HFF-Myc (cell line): ENCODE results near the gene BTRC.

Experiments used
- DNase-seq: peaks from one replicate; pipeline ENCODE4 v3.0.0-alpha.2; 2011; ENCODE audit warnings: low read depth; ENCODE audit errors: extremely low read depth
- H3K4me3 ChIP-seq: replicated peaks from 2 replicates; pipeline ENCODE4 v1.5.1; 2011; ENCODE audit warnings: low read depth, mild to moderate bottlenecking, control low read depth, low read length
- TF ChIP-seq, protein P1 (sequence below): IDR thresholded peaks from 2 replicates; pipeline ENCODE4 v1.5.1; 2012; ENCODE audit warnings: mild to moderate bottlenecking, low read depth, low read length, control low read depth; ENCODE audit errors: missing control alignments

Gene BTRC

DNA sequence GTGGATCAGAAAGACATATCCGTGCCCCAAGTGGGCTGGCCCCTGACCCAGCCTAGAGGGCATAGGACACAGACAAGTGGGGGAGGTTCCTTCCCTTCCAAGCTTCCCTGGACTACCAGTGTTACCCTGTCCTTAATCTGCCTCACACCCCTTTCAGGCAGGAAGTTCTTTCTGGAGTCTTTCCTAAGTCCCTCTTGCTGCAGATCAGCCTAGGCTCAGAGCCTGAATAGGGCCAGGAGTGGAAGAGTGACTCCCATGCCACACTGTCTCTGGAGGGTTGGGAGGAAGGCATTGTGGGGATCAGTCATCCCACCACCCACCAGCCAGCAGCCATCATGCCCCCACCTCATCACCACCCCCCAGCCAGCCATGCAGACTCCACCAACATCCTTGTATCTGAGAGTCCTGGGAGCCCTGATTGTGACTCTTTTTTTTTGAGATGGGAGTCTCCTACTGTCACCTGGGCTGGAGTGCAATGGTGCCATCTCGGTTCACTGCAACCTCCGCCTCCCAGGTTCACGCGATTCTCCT lies 211.5 kb downstream of the BTRC start:
- TF ChIP-seq, protein P1, sequence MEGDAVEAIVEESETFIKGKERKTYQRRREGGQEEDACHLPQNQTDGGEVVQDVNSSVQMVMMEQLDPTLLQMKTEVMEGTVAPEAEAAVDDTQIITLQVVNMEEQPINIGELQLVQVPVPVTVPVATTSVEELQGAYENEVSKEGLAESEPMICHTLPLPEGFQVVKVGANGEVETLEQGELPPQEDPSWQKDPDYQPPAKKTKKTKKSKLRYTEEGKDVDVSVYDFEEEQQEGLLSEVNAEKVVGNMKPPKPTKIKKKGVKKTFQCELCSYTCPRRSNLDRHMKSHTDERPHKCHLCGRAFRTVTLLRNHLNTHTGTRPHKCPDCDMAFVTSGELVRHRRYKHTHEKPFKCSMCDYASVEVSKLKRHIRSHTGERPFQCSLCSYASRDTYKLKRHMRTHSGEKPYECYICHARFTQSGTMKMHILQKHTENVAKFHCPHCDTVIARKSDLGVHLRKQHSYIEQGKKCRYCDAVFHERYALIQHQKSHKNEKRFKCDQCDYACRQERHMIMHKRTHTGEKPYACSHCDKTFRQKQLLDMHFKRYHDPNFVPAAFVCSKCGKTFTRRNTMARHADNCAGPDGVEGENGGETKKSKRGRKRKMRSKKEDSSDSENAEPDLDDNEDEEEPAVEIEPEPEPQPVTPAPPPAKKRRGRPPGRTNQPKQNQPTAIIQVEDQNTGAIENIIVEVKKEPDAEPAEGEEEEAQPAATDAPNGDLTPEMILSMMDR = no peak
- DNase-seq = no peak
- no peak overlapping the region for H3K4me3 ChIP-seq

DNA sequence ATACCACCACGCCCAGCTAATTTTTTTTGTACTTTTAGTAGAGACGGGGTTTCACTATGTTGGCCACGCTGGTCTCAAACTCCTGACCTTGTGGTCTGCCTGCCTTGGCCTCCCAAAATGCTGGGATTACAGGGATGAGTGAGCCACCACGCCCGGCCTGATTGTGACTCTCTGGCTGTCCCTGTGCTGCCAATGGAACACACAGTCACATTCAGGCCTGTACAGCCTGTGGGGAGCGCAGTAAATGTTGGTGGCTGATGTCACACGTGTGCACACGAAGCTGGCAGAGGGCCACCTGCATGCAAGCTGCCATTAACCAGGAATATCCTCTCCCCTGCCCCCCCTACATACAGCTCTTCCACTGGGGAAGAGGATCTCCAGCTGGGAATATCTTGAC lies 212.0 kb downstream of the BTRC start:
- TF ChIP-seq, protein P1 = no peak
- H3K4me3 ChIP-seq = no peak overlapping the region
- DNase-seq = no peak

DNA sequence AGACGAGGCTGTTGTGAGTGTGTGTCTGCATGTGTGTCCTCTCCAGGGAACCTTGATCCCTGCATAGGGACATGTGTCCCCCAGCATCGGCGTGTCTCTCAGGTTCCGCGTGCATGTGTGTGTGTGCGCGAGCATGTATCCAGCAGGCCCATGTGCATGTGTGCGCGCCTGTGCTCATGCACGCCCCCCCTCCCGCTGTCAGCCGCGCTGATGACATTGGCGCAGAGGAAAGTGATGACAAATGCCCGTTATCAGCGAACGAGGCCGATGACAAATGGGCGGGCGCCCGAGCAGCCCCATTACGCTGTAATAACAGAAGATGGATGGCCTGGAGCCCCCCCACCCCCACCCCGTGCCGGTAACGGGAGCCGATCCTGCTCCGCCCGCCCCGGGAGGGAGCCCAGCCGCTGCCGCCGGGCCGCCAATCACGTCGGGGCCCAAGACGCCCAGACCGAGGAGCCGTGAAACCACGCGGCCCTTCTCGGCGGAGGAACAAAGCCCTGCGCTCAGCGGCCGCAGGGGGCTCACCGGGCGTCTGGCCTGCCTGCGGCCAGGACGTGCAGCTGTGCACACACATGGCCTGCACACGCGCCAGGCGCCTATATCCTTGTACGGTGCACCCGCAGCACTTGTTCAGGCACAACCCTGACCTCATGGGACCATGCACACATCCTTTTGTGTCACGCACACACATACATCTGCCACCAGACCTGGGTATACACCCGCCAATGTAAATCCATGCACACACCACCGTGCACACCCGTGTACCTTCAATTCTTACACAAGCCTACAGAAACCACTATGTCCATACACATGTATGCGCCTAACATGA lies 212.6 kb downstream of the BTRC start:
- H3K4me3 ChIP-seq = 0 out of 2 replicates have a peak overlapping the region, but pooled peaks have one; percentile 1
- no peak for DNase-seq
- TF ChIP-seq, protein P1 = no peak

DNA sequence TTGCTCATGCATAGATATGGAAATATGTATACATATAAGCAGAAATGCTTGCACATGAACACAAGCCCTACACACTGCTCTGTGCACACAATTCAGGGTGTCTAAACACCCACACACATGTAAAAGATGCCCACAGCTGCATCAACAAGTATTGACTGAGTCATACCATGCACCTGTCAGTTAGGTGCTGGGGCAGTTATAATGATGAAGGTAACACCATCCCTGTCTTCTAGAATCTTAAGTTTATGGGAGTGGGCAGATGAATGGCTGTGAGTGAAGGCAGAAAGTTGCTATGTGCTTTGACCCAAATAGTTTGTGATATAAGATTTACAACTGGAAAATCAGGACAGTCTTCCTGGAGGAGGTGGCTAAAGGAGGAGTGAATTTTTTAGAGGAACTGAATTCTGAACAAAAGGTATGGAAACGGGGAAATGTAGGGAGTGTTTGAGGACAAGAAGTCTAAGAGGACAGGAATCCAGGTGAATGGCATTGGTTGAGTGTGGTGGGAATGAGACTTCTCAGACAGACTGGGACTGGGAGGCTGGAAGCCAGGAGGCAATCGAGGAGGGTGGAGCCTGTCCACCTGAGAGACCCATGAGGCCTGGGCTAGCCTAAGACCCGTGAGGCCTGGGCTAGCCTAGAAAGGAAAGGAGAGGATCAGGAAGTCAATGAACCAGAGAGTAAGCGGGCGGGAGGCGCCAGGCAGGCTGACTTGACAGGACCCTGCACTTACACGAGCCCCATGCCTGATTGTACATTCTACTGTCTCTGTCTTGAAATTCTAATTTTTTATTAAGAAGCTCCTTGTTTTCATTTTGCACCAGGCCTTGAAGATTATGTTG lies 213.4 kb downstream of the BTRC start:
- DNase-seq = no peak
- TF ChIP-seq, protein P1 = no peak
- H3K4me3 ChIP-seq = no peak overlapping the region

DNA sequence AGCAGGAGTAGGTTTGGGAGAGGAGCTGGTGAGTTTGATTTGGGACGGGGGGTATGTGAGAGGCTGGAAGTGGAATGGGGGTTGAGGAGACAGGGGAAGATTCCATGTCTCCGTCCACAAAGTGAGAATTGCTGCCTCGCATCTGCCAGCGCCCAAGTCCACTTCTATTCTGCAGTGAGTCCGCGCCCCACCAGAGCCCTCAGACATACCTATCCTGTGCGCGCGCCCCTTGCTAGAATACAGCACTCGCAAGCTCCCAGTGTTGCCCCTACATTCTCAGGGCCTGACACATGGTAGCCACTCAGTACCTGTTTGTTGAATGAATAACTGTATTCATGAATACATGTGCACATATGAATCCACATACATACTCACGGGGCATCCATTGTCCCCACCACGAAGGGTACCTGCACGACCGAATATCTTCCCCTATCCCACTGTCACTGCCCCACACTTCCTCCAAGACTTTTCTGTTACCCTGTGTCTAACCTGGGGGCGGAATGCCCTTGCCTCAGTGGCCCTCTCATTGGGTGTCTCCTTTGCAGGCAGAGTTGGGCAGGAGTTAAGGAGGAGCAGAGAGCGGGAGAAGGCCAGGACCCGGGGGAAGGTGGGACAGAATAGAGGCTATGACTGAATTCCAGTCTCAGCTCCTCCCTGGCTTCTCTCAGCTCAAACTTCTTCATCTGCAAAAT lies 214.2 kb downstream of the BTRC start:
- no peak for DNase-seq
- TF ChIP-seq, protein P1 = no peak
- no peak overlapping the region for H3K4me3 ChIP-seq

DNA sequence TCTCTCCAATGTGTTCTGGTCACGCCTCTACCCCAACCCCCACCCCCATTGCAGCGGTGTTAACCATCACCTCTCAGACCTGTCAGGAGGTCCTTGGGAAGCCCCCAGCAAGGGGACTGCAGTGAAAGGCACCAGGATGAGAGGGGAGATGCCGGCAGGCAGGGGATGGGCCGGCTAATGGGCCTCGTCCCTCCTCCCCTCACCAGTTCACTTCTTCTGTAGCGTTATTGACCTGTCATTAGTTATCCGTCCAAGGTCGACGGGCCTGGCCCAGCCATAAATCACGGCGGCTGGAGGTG lies 215.3 kb downstream of the BTRC start:
- TF ChIP-seq, protein P1 = no peak
- DNase-seq = no peak
- no peak overlapping the region for H3K4me3 ChIP-seq
